Glomerular visceral epithelial cell (primary cell): ENCODE measurements around the gene SCLT1.
"Not testable (repeated sequence)": the region's sequence is repeated elsewhere in the genome, so short reads cannot be mapped to it uniquely, and the experiment has no call there.

ENCODE experiments used
- DNase-seq: peaks from one replicate; pipeline ENCODE4 v3.0.0-alpha.2; 2016; ENCODE audit errors: extremely low spot score

Gene SCLT1

GRCh38 chr4:129077326-129077725, 16.0 kb downstream of the SCLT1 start:
- no peak for DNase-seq

DNA sequence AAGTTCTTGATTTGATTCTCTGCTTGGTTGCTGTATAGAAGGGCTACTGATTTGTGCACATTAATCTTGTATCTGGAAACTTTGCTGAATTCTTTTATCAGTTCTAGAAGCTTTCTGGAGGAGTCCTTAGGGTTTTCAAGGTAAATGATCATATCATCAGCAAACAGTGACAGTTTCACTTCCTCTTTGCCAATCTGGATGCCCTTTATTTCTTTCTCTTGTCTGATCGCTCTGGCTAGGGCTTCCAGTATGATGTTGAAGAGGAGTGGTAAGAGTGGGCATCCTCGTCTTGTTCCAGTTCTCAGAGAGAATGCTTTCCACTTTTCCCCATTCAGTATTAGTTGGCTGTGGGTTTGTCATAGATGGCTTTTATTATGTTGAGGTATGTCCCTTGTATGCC, 23.8 kb downstream of the SCLT1 start:
- DNase-seq: not testable (repeated sequence)

DNA sequence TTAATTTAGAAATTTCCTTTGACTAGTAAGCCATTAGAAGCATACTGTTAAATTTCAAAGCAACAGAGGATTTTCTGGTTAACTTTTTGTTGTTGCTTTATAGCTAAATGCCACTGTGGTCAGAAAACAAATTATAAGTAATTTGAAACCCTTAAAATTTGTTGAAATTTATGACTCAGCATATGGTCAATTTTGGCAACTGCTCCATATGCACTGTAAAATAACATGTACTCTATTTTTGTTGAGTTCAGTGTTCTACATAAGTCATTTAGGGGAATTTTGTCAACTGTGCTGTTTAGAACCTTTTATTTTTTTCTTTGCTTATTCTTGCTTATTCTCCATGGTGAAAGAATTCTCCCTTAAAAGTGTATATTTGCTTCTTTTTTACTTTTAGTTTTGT, 28.6 kb downstream of the SCLT1 start:
- DNase-seq: no peak

- no peak for DNase-seq
Observed at GRCh38 chr4:129063640-129064039, 29.7 kb downstream of the SCLT1 start.

DNA sequence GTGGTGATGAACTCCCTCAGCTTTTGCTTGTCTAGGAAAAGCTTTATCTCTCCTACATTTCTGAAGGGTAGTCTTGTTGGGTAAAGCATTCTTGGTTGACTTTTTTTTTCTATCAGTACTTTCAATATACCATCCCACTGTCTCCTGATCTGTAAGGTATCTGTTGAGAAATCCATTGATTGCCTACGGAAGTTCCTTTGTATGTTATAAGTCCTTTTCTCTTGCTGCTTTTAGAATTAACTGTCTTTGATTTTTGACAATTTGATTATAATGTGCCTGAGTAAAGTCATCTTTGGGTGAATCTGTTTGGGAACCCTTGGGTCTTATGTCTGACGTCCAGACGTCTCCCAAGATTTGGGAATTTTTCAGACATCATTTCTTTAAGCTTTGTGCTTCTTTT, 30.8 kb downstream of the SCLT1 start:
- DNase-seq: no peak

GRCh38 chr4:129059028-129059427, 34.3 kb downstream of the SCLT1 start:
- DNase-seq: no peak

GRCh38 chr4:129046055-129046959, 47.0 kb downstream of the SCLT1 start:
- no peak for DNase-seq

- DNase-seq: no peak
Observed at GRCh38 chr4:129043523-129043922, 49.8 kb downstream of the SCLT1 start.

- no peak for DNase-seq
Observed at GRCh38 chr4:129040471-129040870, 52.9 kb downstream of the SCLT1 start.

- DNase-seq: no peak
Observed at GRCh38 chr4:129037093-129037492, 56.2 kb downstream of the SCLT1 start.

DNA sequence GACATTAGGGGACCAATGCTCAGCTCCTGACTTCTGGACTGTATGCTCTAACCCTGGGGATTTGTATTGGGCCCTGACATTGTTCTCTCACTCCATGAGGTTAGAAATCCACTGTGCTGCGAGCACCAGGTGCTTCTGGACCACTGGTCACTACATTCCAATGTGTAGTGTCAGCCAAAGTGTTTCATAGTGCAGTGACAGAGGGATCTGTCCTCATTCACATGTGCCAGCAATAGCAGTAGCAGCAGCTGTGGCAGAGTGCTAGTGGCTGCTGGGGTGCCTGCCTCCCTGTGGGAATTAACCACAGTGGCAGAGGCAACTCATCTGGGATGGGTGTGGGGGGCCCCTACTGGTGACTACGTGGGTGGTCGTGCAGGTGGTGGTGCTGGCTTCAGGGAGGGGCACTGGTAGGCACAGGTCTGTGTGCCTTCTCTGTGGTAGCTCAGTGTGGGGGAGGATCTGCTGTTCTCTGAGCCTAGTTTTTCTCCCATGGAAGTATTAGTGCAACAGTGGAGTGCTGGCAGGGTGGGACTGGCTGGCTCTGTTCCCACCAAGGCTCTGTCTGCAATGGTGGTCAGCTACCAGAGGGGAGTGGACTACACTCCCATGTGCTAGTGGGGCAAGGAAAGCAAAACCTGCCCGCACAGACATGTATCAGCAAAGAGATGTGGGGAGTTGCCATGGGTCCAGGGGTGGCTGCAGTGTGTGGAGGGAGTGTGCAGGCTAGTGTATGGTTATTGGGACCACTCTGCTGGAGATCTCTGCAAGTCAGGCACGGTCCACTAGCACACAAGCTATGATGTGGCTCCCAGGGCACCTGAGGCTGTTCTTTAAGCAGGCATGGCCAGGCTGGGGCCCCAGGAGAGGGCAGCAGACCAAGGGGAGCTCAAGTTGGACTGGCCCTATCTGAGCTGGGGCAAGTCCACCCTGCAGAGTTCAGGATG, 78.5 kb downstream of the SCLT1 start:
- DNase-seq: peak; percentile 44

- no peak for DNase-seq
Observed at GRCh38 chr4:129008096-129008495, 85.2 kb downstream of the SCLT1 start.

DNA sequence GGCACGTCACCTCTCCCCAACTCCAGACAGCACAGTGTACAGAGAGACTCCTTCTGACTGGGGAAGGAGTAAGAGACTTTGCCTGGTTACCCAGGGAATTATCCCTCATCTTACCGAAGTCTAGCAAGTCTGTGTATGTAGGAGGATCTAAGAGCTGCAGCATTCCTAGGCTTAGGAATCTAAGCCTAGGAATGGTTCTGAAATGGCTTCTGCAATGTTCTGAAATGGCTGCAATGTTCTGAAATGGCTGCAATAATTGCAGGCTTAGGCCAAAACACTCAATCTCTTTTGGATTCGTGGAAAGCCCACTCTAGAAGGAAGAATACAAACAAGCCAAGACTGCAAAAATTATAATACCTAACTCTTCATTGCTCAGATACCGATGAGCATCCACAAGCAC, 106.4 kb downstream of the SCLT1 start:
- DNase-seq: no peak

DNA sequence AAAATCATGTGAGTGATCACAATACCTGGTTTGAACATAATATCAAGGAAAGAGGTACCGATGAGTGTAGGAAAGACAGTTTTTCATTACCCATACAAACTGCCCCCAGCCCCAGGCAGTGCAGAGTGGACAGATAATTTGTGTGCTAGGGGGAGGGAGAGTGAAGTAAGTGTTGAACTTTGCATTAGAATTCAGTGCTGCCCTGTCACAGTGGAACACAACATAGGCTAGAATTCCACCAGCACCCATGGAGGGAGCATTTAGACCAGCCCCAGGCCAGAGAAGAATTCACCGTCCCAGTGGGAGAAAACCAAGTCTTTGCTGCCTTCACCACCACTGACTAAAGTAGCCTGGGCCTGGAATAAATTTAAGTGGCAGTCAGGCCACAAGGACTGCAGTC, 107.3 kb downstream of the SCLT1 start:
- no peak for DNase-seq

DNA sequence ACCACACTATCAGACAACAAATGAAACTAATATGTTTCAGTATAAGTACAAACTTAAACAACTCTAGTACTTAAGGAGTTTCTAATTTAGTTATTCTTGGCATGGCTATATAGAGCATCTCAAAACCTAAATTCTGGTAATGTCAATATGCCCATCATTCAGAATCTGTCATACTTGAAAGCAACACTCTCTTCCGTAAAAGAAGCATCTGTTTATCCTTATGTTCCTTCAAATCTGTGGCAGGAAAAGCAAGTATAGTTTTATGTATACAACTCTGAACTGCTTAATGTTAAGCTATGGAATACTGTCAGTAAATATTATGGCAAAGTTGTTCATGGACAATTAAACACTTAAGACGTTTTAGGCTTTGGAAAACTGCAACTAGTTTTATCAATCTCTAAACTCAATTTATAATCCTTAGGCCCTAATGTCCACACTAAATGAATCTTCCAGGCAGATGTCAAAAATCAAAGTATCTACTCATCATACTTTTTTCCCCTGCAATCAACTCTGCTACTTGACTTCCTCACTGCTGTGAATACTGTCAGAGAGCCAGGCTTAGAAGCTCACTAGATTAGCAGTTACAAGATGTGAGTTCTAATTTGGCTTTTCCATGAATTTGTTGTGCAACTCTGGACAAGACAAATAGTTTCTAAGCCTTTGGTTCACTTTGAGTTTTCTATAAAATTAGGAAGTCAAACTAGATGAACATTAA, 109.4 kb downstream of the SCLT1 start:
- DNase-seq: no peak

GRCh38 chr4:128981377-128981776, 112.0 kb downstream of the SCLT1 start:
- DNase-seq: no peak

- no peak for DNase-seq
Observed at GRCh38 chr4:128980816-128981326, 112.5 kb downstream of the SCLT1 start.

DNA sequence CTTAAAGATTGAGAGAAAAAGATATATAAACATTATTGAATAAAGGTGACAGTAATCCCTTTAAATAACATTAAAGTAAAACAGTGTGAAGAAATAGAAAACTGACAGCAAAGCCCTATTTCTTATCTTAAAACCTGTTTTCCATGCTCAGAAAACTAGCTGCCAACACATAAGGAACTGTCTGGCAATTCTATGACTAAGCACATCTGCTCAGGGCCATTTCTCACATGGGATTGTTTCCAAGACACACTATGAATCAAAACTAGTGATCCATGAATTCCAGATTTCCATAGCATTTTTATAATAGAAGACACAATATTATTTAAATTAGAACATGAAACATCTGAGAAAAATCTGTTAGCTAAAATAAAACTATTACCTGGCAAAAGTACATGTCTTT, 113.4 kb downstream of the SCLT1 start:
- DNase-seq: peak; percentile 67

- no peak for DNase-seq
Observed at GRCh38 chr4:128978985-128979384, 114.4 kb downstream of the SCLT1 start.

GRCh38 chr4:128974136-128974581, 119.2 kb downstream of the SCLT1 start:
- no peak for DNase-seq

- no peak for DNase-seq
Observed at GRCh38 chr4:128973384-128973783, 120.0 kb downstream of the SCLT1 start.

GRCh38 chr4:128961405-128961804, 131.9 kb downstream of the SCLT1 start:
- DNase-seq: no peak
